K562 (cell line): ENCODE data around the gene CLHC1. TPM values are rescaled to one million over a fixed set of nuclear protein-coding genes. Genes with fewer than 3 reads are reported as not detected.
A peak's percentile ranks its signal among the peaks of the same experiment; 100 is the strongest.

Experiments used
- ATAC-seq: fragments of 200-7000 bp; cut with Tn5 transposase; 3 replicates; pipeline ENCODE4 v1.9.1; 2020; ENCODE audit warnings: moderate library complexity
- BruUV-seq: library from RNA; stranded (reverse); fragments of 400-500 nt; replicated peaks from 2 replicates; lab custom pipeline; 2021; lab: Mats Ljungman, UMichigan
- CTCF ChIA-PET: fragments of 300-600 bp; formaldehyde crosslinking; extraction: SDS; loops from one replicate; lab custom pipeline; 2021; ENCODE audit warnings: low intra/inter-chr PET ratio; lab: Yijun Ruan, JAX
- POLR2A ChIA-PET: fragments of 300-600, 350-650 bp; sonication (Branson Sonifier 250); formaldehyde crosslinking; extraction: SDS; loops from one replicate; lab custom pipeline; 2021; ENCODE audit warnings: antibody characterized with exemption, inconsistent platforms; lab: Yijun Ruan, JAX
- DNase-seq, 4 experiments: peaks; one replicate each; pipeline versions ENCODE4 v3.0.0 to v3.0.0-alpha.2; 2011 to 2018; ENCODE audit warnings: low spot score in 3 of 4, mixed read lengths in 3 of 4; ENCODE audit errors: extremely low read depth in 1 of 4
- FAIRE-seq: peaks from 2 replicates; lab custom pipeline; 2011; peaks lifted over from hg19 to GRCh38; lab: Jason Lieb, UNC
- H2AFZ ChIP-seq: 2 replicates; pipeline ENCODE4 v1.6.0; 2011; ENCODE audit warnings: low read depth, low read length, control low read depth, inconsistent platforms
- H3K27ac ChIP-seq: fragments of 200-600 bp; 3 replicates; pipeline ENCODE4 v1.8.0; 2011; ENCODE audit warnings: low read depth, mild to moderate bottlenecking, control low read depth, inconsistent platforms, low read length, moderate library complexity, mixed read lengths; ENCODE audit errors: extremely low read depth
- H3K27me3 ChIP-seq, 2 experiments: fragments of 300-600 bp in 1 of 2; 2 replicates in 1 of 2; 3 replicates in 1 of 2; pipeline versions ENCODE4 v1.6.0 to v1.8.0; 2011; ENCODE audit warnings: inconsistent platforms in 2 of 2, low read length in 2 of 2, mild to moderate bottlenecking in 1 of 2, mixed read lengths in 1 of 2, moderate library complexity in 1 of 2; ENCODE audit not compliant: control insufficient read depth in 2 of 2, insufficient read depth in 2 of 2
- H3K36me3 ChIP-seq: fragments of 300-600 bp; 3 replicates; pipeline ENCODE4 v1.8.0; 2011; ENCODE audit warnings: mild to moderate bottlenecking, low read length, inconsistent platforms; ENCODE audit not compliant: control insufficient read depth, insufficient read depth
- H3K4me1 ChIP-seq, 2 experiments: fragments of 200-600 bp in 1 of 2; replicated peaks in 1 of 2; 2 replicates in 1 of 2; 3 replicates in 1 of 2; pipeline versions ENCODE4 v1.5.1 to v1.8.0; 2011; ENCODE audit warnings: inconsistent platforms in 2 of 2, low read length in 2 of 2, mild to moderate bottlenecking in 1 of 2, mixed read lengths in 1 of 2, moderate library complexity in 1 of 2; ENCODE audit not compliant: control insufficient read depth in 2 of 2, insufficient read depth in 2 of 2
- H3K4me2 ChIP-seq: 2 replicates; pipeline ENCODE4 v1.6.1; 2011; ENCODE audit warnings: low read length, control low read depth, inconsistent platforms, mixed read lengths; ENCODE audit not compliant: insufficient read depth
- H3K4me3 ChIP-seq: fragments of 200-600 bp; sonication (generic), shearing (Covaris generic); 2 replicates; pipeline ENCODE4 v1.5.1; 2016; ENCODE audit warnings: control low read depth, inconsistent platforms
- H3K79me2 ChIP-seq: fragments of 200-600 bp; 3 replicates; pipeline ENCODE4 v1.8.0; 2011; ENCODE audit warnings: low read length, inconsistent platforms; ENCODE audit not compliant: control insufficient read depth, insufficient read depth
- H3K9ac ChIP-seq, 2 experiments: 2 replicates each; pipeline versions ENCODE4 v1.6.0 to v1.6.1; 2011; ENCODE audit warnings: low read depth in 2 of 2, low read length in 2 of 2, control low read depth in 1 of 2, inconsistent platforms in 1 of 2, mild to moderate bottlenecking in 1 of 2, mixed read lengths in 1 of 2; ENCODE audit not compliant: insufficient read depth in 1 of 2
- H3K9me1 ChIP-seq: one replicate; pipeline ENCODE4 v1.6.0; 2011; ENCODE audit warnings: inconsistent platforms, mild to moderate bottlenecking, low read length, moderate library complexity; ENCODE audit not compliant: control insufficient read depth, insufficient read depth
- H3K9me3 ChIP-seq: replicated peaks from 2 replicates; pipeline ENCODE4 v1.5.1; 2011; ENCODE audit warnings: low read depth, low read length, inconsistent platforms; ENCODE audit not compliant: control insufficient read depth, insufficient read depth
- H4K20me1 ChIP-seq: replicated peaks from 2 replicates; pipeline ENCODE4 v1.6.1; 2011; ENCODE audit warnings: low read length, inconsistent platforms, mixed read lengths; ENCODE audit not compliant: control insufficient read depth, insufficient read depth
- CAMTA2 ChIP-seq: fragments of 250-450 bp; sonication (Bioruptor Pico); conservative IDR thresholded peaks from 2 replicates; pipeline ENCODE4 v1.5.1; 2022
- CBFA2T2 ChIP-seq: fragments of 450-650 bp; conservative IDR thresholded peaks from 2 replicates; pipeline ENCODE4 v1.6.1; 2017; ENCODE audit warnings: mild to moderate bottlenecking
- COPS2 ChIP-seq: fragments of 450-650 bp; conservative IDR thresholded peaks from 2 replicates; pipeline ENCODE4 v1.6.1; 2016; ENCODE audit warnings: mild to moderate bottlenecking, moderate library complexity
- EHMT2 ChIP-seq: fragments of 450-650 bp; IDR thresholded peaks from 2 replicates; pipeline ENCODE4 v1.6.1; 2018; ENCODE audit warnings: antibody characterized with exemption
- FOS ChIP-seq: IDR thresholded peaks from 3 replicates; pipeline ENCODE4 v1.6.1; 2011; ENCODE audit not compliant: insufficient read length; ENCODE audit errors: extremely low read depth
- HDAC6 ChIP-seq: IDR thresholded peaks from 2 replicates; pipeline ENCODE4 v1.6.1; 2012; ENCODE audit warnings: low read depth, mild to moderate bottlenecking, control low read depth, inconsistent platforms, low read length, moderate library complexity
- HNRNPLL ChIP-seq: fragments of 200-400 bp; formaldehyde crosslinking; IDR thresholded peaks from 2 replicates; pipeline ENCODE4 v1.6.1; 2017; ENCODE audit warnings: low read length, low read depth, mild to moderate bottlenecking; ENCODE audit not compliant: poor library complexity, severe bottlenecking
- MAZ ChIP-seq, 2 experiments: fragments of 450-650 bp in 1 of 2; sonication (generic) in 1 of 2; formaldehyde crosslinking; IDR thresholded peaks in 1 of 2; conservative IDR thresholded peaks in 1 of 2; 2 replicates each; pipeline versions ENCODE4 v1.4.0 to v1.5.0; 2020; ENCODE audit warnings: mild to moderate bottlenecking in 1 of 2, missing genetic modification reagents in 1 of 2
- RBM15 ChIP-seq: fragments of 200-400 bp; formaldehyde crosslinking; IDR thresholded peaks from 2 replicates; pipeline ENCODE4 v1.6.1; 2018; ENCODE audit warnings: mild to moderate bottlenecking, low read length, moderate library complexity; ENCODE audit not compliant: insufficient read depth
- RBM17 ChIP-seq: fragments of 200-400 bp; formaldehyde crosslinking; IDR thresholded peaks from 2 replicates; pipeline ENCODE4 v1.6.1; 2017; ENCODE audit warnings: low read depth, mild to moderate bottlenecking, low read length, borderline replicate concordance
- RBM39 ChIP-seq: fragments of 200-400 bp; formaldehyde crosslinking; optimal IDR thresholded peaks from 2 replicates; pipeline ENCODE3; 2018; ENCODE audit warnings: low read depth, low read length
- ZKSCAN1 ChIP-seq: fragments of 150-350 bp; IDR thresholded peaks from 2 replicates; pipeline ENCODE4 v1.6.1; 2016; ENCODE audit warnings: low read depth, low read length
- ZNF143 ChIP-seq: sonication (generic); formaldehyde crosslinking; IDR thresholded peaks from 2 replicates; pipeline ENCODE4 v1.9.0; 2022; ENCODE audit warnings: mild to moderate bottlenecking, missing genetic modification reagents
- ZNF324 ChIP-seq: fragments of 250-450 bp; sonication (Bioruptor Pico); IDR thresholded peaks from 2 replicates; pipeline ENCODE4 v1.4.0; 2020; ENCODE audit warnings: mild to moderate bottlenecking
- WGBS: fragments of 100-300 bp; shearing (Covaris generic); methylation state at CpG from one replicate; pipeline ENCODE4 v1.1.6; 2016; ENCODE audit warnings: low coverage, mixed read lengths; ENCODE audit not compliant: insufficient coverage; ENCODE audit errors: missing lambda C conversion rate; 5-methylcytosine and 5-hydroxymethylcytosine counted together
- in situ Hi-C: fragments of 300-500 bp; cut with MboI; formaldehyde crosslinking; loops from 4 replicates; pipeline ENCODE4 v1.15.0; 2018; ENCODE audit warnings: inconsistent platforms, mixed read lengths
- intact Hi-C: fragments of 100-400 bp; cut with micrococcal nuclease; formaldehyde crosslinking; loops from 2 replicates; pipeline ENCODE4 v1.14.2; 2022
- polyA plus RNA-seq, 8 experiments: library from polyadenylated mRNA; depleted of rRNA in 4 of 8; stranded (reverse) in 5 of 8; unstranded in 3 of 8; fragments of >200 nt; fragmentation: Nextera tagmentation in 2 of 8; fragmentation: Illumina TruSeq in 1 of 8; extraction: Ambion mirVana in 2 of 8; extraction: Trizol in 1 of 8; gene quantifications; 2 replicates each; pipeline versions ENCODE4 v1.2.1 to v1.2.3, GENCODE V29; 2011 to 2014; ENCODE audit warnings: inconsistent platforms in 1 of 8, missing spikeins in 1 of 8
- total RNA-seq, 7 experiments: library from RNA; depleted of rRNA in 6 of 7; stranded (reverse); fragments of >200 nt in 6 of 7; fragmentation: Illumina TruSeq in 2 of 7; extraction: Trizol in 2 of 7; gene quantifications; 2 replicates each; pipeline versions ENCODE4 v1.2.1 to v1.2.3, GENCODE V29; 2011 to 2021; ENCODE audit warnings: low replicate concordance in 1 of 7
- TF ChIP-seq, protein P1 (sequence below): fragments of 450-650 bp; conservative IDR thresholded peaks from 2 replicates; pipeline ENCODE4 v1.6.1; 2016; ENCODE audit warnings: missing genetic modification characterization, low read depth, mild to moderate bottlenecking, control low read depth, missing compliant biosample characterization
- TF ChIP-seq, protein P2 (sequence below): fragments of 250-450 bp; sonication (Bioruptor Pico); IDR thresholded peaks from 2 replicates; pipeline ENCODE4 v1.5.0; 2021; ENCODE audit warnings: mild to moderate bottlenecking, moderate library complexity
- TF ChIP-seq, protein P3 (sequence below): sonication (generic); formaldehyde crosslinking; IDR thresholded peaks from 2 replicates; pipeline ENCODE4 v1.8.1; 2023; ENCODE audit warnings: mild to moderate bottlenecking, missing genetic modification reagents

CLHC1 gene
- total and polyA plus RNA-seq, 9 of the 15 experiments (the other 6 are each of a cell fraction or from before 2014, with no cell fraction given) = 3.7 to 14.3 (median 8.6) TPM

DNA sequence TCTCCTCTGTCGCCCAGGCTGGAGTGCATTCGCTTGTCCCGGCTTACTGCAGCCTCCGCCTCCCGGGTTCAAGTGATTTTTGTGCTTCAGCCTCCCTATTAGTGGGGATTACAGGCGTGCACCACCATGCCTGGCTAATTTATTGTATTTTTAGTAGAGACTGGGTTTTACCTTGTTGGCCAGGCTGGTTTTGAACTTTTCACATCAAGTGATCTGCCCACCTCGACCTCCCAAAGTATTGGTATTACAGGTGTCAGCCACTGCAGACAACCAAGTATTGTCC lies 1.5 kb upstream of the CLHC1 start:
- H3K4me1 ChIP-seq = peaks cover 14 to 27% of the 10 kb centered on the region in 2 experiments; a peak in 4 of 5 replicates
- POLR2A ChIA-PET = no interaction called here
- no TSS peak for BruUV-seq
- peak overlapping the region; percentile 79 for H3K4me3 ChIP-seq
- CTCF ChIA-PET = no interaction called here
- peaks cover 48% of the 10 kb centered on the region for H3K36me3 ChIP-seq
- DNase-seq (no peak), ATAC-seq (no peak), FAIRE-seq (no peak)
- no peaks in the 10 kb centered on the region for H3K9me1 ChIP-seq
- H3K27me3 ChIP-seq = no peaks in the 10 kb centered on the region
- in situ Hi-C loops = no loop called here
- WGBS = 3% methylated on average over 7 of the region's 7 CpGs
- H3K9me3 ChIP-seq = no peaks in the 10 kb centered on the region
- intact Hi-C loops = loop anchor here (2.0 to 5.0 kb wide), 3 partner anchors 181 to 383 kb away; partner anchors contain the start of genes CCDC88A, PPP4R3B and RTN4
- H3K79me2 ChIP-seq = peaks cover 62% of the 10 kb centered on the region
- H3K9ac ChIP-seq = peak overlapping the region; percentile 99 to 100
- H4K20me1 ChIP-seq = no peaks in the 10 kb centered on the region; the same call in 1 of the 2 replicates
- H2AFZ ChIP-seq = no peak overlapping the region
- H3K27ac ChIP-seq = peak overlapping the region; percentile 99
- H3K4me2 ChIP-seq = peak overlapping the region; percentile 96
- no peak for TF ChIP-seq MAZ (CRISPR knock-in tag; conservative IDR thresholded peaks at IDR 0.05 in 1 of 2, IDR thresholded peaks at IDR 0.05 in 1 of 2)
- TF ChIP-seq, protein P1, sequence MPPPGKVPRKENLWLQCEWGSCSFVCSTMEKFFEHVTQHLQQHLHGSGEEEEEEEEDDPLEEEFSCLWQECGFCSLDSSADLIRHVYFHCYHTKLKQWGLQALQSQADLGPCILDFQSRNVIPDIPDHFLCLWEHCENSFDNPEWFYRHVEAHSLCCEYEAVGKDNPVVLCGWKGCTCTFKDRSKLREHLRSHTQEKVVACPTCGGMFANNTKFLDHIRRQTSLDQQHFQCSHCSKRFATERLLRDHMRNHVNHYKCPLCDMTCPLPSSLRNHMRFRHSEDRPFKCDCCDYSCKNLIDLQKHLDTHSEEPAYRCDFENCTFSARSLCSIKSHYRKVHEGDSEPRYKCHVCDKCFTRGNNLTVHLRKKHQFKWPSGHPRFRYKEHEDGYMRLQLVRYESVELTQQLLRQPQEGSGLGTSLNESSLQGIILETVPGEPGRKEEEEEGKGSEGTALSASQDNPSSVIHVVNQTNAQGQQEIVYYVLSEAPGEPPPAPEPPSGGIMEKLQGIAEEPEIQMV (tag) = no peak
- TF ChIP-seq ZKSCAN1 = no peak
- TF ChIP-seq ZNF324 (CRISPR knock-in tag) = no peak
- no peak for TF ChIP-seq COPS2
- no peak for TF ChIP-seq CAMTA2 (CRISPR knock-in tag)
- TF ChIP-seq FOS = no peak
- TF ChIP-seq, protein P2, sequence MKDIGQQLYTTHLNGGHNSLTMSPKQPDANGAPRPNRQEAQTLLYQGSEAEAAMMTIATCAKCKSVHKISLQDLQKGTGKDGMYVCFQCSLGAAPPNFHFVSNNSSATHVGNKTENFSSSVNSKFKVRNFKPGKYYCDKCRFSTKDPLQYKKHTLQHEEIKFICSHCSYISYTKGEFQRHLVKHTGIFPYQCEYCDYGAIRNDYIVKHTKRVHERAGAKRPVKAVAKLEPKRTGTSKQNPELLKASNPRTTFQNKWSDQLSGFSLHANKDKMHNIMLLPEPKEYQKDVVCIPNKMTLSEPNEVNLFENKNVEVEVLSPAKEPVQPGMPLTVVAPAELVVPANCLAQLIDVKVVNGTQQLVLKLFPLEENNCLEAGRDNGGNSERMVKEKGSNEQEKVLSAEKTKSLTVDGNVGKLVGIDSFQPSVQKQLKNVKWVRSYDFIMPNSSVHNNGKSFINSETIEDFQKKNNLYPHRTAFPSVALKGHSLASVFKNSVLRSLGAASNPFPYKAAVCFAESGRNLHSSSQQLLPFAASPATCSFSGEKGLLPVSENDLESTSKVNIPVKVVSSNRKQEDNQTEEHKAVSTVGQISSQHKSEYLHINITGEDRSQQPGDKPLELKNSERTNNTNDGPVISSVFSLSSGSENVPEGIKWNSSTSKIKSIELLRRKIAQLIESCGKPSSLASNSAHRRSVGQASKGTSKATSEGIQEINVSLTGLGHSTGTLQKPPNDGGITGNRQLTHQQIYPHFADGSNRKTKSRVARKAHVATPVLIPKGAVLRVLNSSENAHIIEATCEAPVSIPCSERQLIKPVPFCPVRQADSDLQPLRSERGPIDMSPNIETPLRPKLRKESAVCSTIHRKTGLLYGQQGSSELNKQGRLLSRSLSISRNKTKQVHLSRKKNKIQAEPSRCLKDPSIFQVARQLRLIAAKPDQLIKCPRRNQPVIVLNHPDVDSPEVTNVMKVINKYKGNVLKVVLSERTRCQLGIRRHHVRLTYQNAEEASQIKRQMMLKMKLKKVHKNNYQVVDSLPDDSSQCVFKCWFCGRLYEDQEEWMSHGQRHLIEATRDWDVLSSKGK (CRISPR knock-in tag) = no peak
- TF ChIP-seq RBM15 = no peak
- TF ChIP-seq RBM39 = no peak
- TF ChIP-seq HDAC6 = no peak
- TF ChIP-seq HNRNPLL = no peak
- no peak for TF ChIP-seq CBFA2T2
- no peak for TF ChIP-seq ZNF143 (CRISPR knock-in tag)
- TF ChIP-seq EHMT2 = no peak
- TF ChIP-seq, protein P3, sequence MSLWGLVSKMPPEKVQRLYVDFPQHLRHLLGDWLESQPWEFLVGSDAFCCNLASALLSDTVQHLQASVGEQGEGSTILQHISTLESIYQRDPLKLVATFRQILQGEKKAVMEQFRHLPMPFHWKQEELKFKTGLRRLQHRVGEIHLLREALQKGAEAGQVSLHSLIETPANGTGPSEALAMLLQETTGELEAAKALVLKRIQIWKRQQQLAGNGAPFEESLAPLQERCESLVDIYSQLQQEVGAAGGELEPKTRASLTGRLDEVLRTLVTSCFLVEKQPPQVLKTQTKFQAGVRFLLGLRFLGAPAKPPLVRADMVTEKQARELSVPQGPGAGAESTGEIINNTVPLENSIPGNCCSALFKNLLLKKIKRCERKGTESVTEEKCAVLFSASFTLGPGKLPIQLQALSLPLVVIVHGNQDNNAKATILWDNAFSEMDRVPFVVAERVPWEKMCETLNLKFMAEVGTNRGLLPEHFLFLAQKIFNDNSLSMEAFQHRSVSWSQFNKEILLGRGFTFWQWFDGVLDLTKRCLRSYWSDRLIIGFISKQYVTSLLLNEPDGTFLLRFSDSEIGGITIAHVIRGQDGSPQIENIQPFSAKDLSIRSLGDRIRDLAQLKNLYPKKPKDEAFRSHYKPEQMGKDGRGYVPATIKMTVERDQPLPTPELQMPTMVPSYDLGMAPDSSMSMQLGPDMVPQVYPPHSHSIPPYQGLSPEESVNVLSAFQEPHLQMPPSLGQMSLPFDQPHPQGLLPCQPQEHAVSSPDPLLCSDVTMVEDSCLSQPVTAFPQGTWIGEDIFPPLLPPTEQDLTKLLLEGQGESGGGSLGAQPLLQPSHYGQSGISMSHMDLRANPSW (CRISPR knock-in tag) = no peak
- no peak for TF ChIP-seq RBM17
